ENCODE measurements around the gene SQSTM1.

Gene SQSTM1

DNA sequence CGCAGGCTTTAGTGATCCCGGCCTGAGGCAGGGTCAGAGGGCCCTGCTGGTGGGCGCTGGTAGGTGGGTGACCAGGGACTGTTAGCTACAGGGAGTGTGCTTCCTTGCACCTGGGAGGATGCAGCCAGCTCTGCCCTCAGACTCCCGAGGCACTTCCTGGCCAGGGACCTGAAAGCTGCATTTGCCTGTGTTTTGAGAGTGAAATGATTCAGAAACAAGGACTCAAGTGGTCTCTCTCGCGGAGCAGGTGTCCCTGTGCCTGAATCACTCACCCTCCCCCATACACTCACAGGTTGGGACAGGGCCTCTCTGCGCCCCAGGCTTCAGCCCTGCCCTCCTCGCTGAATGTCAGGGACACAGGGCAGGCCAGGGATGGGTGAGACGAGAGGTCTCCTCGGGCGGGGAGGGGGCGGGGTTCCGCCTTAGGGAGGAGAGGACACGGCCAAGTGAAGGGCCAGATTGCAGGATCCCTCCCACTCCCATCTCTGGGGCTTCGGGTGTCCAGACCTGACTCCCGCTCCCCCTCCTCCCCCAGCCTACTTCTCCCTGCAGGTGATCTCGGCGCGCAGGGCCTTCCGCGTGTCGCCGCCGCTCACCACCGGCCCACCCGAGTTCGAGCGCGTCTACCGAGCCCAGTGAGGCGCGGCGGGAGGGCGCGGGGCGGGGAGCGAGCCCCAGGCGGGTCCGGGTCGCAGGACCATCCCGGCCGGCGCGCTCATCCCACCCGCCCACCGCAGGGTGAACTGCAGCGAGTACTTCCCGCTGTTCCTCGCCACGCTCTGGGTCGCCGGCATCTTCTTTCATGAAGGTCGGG is 25.4 kb upstream of the SQSTM1 start:
- no peak for DNase-seq

DNA sequence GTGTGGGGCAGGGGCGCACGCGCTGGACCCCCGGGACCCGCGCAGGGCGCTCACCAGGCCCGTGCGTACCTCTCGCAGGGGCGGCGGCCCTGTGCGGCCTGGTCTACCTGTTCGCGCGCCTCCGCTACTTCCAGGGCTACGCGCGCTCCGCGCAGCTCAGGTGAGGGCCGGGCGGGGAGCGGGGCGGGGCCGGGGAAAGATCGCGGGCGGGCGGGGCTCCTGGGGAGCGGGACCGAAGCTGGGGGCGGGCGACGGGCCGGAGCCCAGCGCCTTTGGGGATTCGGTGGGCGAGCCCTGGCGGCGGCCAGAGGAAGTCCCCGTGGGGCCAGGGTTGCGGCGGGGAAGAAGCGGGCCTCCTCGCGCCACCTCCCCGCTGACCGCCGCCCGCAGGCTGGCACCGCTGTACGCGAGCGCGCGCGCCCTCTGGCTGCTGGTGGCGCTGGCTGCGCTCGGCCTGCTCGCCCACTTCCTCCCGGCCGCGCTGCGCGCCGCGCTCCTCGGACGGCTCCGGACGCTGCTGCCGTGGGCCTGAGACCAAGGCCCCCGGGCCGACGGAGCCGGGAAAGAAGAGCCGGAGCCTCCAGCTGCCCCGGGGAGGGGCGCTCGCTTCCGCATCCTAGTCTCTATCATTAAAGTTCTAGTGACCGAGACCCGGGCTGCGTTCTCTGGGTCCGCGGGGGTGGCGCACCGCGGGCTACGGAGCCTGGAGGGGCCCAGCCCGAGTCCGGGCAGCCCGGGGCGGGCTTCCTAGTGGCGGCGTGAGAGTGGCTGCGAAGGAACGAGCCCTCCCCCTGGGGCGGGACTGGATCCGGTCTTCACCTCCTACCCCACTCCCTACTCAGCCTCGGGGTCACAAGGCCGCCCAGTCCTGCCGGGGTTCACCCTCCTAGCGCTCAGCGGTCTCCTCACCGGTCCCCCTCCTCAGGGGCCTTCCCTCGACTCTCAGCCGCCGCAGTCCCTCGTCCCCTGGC is 24.6 kb upstream of the SQSTM1 start:
- DNase-seq: peak; percentile 61

DNA sequence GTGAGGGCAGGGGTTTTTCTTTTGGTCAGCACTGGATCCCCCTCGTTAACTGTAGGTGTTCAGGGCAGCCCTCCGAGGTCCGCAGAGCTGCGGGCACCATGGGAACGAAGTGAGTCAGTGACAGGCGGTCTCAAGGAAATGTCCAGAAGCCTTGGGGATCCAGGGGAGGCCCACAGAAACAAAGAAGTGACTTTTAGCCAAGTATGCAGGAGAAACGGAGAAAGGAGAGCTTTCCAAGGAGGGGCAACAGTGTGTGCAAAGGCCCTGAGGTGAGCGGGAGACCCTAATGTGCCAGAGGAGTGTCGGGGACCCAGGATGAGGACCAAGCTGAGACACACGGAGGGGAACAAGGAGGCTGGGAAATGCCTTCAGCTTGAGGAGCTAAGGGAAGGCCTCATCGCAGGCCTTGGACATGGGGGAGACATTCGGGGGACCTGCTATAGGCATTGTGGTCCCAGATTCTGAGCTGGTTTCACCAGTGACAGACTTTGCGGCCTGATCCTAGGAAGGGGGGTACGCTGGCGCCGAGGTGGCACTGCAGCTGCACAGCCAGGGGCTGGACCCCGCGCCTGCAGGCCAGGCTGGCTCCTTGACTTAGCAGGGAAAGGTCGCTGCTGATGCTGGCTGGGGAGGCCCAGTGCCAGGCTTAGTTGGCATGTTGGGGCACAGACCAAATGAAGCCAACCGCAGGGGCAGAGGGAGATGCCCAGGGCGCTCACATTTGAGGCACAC is 23.7 kb upstream of the SQSTM1 start:
- DNase-seq: no peak

DNA sequence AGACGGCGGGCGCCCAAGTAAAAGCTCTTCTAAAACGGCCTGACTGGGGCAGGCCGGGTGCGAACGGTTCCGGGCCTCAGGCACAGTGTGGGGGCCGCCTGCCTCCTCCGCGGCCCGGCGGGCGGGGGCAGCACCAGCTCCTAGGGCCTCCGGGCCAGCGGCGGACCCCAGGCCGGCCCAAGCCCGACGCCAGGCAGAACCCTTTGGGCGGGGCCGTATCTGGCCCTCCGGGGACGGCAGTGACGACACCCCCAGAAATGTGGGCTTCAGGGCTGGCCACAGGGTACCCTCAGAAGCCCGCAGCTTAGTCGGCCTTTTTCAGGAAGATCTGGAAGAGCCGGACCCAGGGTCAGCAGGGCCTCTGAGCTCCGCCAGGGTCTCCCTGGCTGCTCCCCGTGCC is 23.0 kb upstream of the SQSTM1 start:
- DNase-seq: no peak

DNA sequence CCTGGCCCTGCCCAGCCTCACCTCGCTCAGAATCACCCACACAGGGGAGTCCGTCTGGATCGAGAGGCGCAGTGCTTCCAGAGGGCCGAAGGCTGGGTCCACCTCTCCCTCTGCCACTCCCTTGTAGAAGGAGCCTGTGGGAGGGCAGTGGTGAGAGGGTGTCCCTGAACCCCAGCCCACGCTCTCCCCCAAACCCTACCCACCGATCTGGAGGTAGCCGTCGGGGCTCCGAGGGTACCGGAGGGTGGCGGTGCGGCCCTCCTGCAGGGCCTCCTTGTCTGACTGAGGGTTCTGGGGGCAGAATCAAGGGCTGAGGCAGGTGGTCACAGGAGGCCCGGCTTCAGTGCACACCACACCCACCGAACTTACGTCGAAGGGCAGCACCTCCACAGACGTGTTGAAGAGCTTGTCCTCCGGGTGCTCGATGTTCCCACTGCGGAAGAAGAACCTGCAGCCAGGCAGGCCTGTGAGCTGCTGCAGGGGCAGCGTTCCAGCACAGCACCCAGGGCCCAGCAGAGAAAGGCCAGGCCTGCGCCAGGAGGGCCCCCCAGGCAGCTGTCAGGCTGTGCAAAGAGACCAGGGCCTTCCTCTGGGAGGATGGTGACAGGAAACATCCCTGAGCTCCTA is 22.4 kb upstream of the SQSTM1 start:
- no peak for DNase-seq

DNA sequence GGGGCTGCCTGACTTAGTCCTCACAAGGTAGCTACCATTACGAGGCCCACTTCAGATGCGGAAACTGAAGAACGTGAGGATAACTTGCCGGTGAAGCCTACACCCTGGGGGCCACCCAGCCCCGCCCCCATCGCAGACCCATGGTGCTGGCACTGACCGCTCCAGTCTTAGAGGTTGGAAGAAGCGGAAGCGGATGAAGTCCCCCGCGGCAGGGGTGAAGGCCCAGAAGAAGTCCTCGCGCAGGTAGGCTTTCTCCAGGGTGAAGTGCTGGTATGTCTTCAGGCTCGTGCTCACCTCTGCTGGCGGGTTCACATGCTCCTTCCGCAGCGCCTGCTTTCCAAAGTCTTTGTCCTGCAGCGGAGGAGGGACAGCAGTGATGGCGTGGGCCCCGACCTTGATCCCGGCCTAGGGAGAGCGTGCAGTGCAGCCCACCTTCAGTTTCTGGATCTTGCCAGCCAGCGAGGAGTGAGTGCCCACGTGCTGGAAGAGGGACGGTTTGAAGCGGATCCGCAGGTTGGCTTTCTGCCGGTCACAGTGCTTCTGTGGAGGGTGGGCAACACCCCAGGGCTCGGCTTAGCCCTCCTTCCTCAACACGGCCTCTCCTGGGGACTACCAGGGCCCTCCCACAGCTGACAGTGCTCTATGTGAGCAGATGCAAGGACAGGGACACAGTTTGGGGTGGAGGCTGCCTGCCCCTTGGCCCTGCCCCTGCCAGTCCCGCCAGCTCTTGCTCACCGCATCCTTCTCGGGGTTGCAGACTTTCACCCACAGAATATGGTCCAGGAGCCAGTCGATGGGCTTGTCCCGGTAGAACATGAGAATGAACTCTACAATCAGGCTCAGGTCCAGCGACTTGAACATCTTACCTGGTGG is 21.7 kb upstream of the SQSTM1 start:
- DNase-seq: no peak

DNA sequence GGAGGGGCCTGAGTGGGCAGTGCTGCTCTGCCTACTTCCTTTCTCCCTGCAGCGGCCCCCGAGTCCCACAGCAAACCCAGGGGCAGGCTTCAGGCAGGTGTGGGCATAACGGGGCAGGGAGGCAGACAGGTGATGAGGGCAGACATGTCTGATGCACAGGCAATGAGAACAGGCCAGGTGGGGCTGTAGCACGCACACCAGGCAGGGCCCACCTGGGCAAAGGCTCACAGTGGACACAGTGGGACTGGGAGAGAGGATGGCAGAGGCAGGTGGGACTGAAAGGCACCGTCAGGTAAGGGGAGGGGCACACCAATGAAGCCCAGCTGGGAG is 21.1 kb upstream of the SQSTM1 start:
- no peak for DNase-seq

DNA sequence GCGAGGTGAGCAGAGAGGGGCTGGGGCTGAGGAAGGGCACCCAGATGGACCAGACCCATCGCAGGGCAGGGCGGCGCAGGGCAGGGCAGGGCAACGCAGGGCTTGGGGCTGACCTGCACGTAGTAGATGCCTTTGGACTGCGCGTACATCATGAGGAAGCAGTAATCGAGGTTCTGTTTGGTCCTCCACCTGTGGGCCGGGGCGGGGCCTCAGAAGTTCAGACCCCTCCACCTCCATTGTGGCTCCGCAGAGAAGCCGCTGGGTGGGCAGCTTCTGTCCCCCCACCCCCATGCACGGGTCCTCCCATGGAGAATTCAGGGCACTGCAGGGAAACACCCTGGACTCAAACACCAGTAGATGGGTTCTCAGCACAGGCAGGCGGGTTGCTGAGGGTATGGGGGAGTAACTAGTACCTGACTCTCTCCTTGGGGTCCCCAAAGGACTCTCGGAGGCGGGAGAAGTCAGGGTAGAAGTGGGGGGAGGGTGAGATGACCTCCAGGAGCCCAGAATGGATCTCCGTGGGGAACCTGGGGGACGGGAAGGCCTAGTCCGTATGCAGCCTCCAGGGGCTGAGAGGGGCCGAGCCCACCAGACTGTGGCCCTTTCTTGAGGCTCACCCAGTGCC is 20.5 kb upstream of the SQSTM1 start:
- DNase-seq: no peak

DNA sequence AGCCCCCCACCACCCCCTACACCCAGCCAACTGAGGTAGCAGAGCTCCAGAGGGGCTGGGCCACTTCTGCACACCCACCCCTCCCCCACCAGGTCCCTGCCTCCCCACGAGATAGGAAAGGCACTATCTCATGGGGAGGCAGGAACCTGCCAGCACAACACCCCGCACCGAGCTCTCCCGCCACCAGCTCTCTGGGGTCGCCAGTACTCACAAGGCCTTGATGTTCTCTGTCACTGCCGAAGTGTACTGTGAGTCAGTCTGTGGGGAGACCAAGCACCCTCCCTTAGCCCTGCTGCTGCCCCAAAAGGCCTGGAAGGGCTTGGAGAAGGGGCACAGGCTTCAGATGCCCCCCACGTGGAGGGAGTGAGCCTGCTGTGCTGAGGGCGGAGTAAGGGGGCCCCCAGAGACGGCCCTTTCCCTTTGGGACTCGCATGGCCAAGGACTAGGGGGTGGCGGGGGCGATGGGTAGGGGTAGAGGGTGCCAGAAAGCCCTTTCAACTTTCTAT is 20.0 kb upstream of the SQSTM1 start:
- DNase-seq: no peak

DNA sequence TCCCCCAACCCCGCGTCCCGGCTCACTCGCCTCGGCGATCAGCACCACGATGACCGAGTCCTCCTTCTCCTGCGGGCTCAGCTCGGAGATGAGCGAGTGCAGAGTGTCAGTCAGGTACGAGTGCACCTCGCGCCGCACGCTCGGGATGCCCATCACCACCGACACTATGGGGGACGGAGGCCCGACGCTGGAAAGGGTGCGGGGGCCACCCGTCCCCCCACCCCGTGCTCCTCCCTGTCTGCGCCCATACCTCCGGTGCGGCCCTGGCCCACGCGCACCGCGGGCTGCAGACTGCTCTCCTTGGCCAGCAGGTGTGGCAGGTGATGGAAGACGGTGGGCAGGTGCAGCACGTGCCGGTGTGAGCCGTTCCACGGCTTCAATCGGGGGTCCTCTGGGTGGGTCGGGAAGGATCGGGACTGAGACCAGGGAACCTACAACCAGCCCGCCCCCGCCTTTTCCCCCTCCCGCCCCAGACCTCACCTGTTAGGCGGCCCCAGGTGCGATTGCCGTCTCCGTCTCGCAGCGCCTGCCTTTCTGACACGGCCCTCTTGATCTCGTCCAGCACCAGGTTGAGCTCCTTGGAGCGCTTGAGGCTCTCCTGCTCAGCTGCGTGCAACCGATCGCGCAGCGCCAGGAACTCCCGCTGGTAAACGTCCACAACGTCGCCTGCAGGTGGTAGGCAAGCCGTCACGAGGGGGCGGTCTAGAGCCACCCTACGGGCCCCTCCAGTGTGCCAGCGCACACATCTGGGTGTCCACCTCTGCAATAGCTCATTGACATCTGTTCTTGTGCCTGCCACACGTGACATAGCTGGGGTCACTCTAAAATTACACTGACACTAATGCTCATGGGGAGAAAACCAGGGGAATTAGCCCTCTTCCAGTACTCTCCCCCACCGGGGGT is 19.1 kb upstream of the SQSTM1 start:
- DNase-seq: peak; percentile 78

DNA sequence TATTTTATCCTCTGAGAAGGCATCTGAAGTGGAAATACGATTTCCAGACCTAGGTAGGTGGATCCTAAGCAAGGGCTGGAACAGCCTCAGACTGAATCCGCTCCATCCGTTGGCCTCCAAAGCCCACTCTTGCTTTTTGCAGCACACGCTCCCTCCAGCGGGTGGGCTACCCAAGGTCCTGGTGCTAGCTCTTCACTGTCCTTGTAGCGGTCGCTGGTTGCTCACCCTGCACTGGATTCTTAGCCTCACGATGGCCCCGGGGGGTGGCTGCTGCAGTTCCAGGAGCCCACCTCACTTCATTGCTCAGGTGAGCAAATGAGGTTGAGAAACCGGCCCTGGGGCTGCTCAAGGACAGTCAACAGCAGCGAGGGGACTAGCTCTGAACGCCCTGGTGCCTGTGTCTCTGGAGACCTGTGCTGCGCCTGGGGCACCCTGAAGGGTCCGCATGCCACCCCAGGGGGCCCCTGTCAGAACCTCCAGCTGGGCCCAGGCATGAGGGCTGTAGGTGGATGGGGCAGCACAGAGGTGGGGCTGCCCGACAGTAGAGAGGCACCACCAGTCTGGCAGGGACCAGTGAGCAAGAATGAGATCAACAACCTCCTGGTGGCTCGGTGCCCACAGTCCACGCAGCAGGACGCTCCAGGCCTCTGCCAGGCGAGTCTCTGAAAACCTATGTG is 18.4 kb upstream of the SQSTM1 start:
- DNase-seq: no peak

DNA sequence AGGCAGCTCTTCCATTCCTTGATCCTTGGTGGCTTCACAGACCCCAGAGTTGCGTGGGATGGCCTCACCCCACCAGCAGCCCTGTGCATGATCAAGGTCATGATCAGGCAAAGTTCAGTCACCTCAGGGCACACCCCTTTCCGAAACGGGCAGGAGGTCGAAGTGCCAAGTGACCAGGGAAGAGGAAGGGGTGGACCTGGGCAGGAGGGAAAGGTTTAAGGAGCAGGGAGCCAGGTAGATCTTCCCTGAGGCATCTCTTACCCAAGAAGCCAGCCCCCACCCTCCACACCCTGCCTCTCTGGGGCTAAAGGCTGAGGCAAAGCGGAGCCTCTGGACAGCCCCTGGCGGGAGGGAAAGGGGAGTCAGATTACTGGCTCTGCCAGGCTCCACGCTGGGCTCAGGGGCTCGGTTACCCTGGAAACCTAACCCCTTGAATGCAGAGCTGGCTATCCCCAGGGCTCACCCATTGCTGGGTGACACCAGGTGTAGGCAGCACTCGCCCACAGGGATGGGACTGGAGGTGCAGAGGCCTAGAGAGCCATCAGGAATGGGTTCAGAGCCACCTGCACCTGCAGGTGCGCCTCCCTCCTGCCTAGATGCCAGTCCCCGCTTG is 17.6 kb upstream of the SQSTM1 start:
- no peak for DNase-seq

DNA sequence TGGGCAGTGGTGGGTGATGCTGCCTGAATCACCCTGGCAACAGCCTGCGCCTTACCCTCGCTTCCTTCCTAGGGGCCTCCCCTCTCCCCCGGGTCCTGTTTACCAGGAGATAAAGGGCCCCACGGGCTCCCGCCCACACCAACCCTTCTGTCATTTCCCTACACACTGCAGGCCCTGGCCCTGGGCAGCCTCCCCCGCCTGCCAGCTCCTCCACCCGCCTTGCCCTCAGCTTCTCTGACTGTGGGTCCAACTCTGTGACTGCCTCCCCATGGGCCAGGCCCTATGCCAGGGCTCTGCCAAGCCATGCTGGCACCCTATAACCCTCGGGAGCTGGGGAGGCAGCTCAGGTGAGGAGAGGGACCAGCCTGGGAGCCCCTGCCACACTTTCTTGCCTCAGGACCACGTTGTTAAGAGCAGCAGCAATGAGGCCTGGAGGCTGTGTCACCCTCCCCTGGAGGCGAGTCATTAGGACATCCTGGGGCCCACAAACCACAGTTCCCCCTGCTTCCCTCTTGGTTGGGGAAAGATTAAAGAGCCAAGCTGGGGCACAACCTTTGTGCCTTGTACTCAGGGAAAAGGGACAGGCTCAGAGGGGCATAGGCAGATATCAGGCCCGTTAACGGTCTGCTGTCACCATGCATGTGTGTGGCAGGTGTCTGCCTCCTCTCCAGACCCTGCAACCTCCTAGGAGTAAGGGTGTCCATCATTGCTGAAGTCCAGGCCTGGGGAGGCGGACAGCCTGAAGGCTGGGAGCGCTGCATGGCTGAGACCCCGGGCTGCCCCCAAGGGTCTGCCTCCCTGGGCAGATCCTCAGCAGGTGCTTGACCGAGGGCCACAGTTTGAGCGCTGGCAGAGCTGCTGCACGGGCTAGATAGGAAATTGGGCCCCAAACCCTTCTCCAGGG is 16.8 kb upstream of the SQSTM1 start:
- DNase-seq: no peak

DNA sequence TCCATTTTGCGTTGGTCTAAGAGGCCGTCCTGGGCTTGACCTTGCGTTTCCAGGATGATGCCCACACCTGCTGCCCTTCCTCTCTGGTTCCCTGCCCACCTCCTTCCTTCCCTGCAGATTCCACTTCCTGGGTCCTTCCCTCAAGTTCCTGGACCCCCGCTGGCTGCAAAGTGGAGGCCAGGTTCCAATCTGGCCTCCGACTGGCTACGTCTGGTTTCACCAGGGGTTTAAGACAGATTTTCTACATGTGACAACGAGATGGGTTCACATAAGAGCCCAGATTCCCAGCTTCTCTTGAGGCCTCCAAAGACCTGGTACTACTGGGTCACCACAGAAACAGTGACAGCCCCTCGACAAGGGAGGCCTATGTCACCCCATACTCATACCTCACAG is 16.2 kb upstream of the SQSTM1 start:
- no peak for DNase-seq

DNA sequence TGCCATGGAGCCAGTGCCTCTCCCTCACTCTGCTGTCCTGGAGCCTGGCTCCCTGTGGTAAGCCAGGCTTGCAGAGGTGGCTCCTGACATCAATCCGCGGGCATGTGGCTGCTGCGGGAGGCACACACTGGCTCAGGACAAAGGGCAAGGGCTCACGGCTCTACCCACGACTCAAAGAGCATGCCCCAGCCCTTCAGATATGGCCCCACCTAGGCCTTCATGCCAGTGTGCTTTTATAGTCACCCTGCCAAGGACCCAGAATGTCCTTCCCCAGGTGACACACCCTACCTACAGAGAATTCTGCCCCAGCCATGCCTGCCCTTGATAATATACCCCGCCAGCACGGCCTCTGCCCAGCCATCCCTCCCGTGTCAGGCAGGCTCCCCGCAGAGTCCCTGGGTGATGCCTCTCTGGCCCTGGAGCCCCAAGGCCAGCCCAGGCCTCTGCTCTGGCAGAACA is 15.6 kb upstream of the SQSTM1 start:
- no peak for DNase-seq

DNA sequence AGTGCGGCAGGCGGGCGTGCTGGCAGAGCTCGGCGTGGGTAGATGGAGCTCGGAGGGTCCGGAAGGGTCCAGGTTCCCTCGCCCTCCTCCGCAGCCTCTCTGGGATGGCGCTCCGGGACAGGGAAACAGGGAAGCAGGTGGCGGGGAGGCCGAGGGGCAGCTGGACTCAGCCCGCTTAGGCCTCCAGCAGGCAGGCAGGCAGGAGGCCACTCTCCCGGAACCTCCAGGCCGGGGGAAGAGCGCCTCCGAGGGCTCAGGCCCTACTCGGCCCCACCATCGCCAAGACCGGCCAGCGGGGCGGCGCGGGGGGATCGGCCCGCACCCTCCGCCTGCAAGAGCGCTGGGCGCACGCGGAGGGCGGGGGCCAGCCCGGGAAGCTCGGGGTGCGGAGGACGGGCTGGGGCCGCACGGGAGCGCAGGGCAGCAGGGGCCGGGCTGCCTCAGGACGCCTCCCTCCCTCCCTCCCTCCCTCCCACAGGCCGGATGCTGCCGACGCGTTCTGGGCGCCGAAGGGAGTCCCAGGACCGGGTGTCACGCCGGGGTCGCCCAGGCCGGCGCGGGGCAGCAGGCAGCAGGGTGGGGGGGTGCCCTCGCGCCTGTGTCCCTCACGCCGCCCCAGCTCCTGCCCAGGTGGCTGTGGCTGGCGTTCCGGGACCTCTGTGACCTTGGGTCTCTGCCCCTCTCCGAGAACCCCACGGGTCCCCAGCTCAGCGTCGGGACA is 15.0 kb upstream of the SQSTM1 start:
- no peak for DNase-seq
